T-helper 9 cell (primary cell): ENCODE data around the gene MAPKBP1.
A peak's percentile ranks its signal among the peaks of the same experiment; 100 is the strongest.

Experiments used
- DNase-seq: peaks from one replicate; pipeline ENCODE4 v3.0.0-alpha.2; 2020

The MAPKBP1 gene

GRCh38 chr15:41806291-41807181 is 32.3 kb downstream of the MAPKBP1 start:
- no peak for DNase-seq

DNA sequence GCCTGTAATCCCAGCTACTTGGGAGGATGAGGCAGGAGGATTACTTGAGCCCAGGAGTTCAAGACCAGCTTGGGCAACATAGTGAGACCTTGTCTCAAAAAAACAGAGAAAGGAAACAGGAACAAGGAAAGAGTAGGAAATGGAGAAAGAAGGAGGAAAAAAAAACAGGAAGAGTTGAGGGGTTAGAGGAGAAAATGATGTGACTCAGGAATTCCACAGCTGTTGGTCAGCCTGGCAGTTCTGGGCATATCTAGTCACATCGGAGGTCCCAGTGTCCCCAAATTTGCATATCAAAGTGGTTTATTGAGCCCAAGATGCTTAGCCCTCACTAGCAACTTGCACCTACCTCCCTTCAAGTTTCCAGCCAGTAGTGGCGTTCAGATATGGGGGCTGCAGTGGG is 34.8 kb downstream of the MAPKBP1 start:
- DNase-seq = no peak

DNA sequence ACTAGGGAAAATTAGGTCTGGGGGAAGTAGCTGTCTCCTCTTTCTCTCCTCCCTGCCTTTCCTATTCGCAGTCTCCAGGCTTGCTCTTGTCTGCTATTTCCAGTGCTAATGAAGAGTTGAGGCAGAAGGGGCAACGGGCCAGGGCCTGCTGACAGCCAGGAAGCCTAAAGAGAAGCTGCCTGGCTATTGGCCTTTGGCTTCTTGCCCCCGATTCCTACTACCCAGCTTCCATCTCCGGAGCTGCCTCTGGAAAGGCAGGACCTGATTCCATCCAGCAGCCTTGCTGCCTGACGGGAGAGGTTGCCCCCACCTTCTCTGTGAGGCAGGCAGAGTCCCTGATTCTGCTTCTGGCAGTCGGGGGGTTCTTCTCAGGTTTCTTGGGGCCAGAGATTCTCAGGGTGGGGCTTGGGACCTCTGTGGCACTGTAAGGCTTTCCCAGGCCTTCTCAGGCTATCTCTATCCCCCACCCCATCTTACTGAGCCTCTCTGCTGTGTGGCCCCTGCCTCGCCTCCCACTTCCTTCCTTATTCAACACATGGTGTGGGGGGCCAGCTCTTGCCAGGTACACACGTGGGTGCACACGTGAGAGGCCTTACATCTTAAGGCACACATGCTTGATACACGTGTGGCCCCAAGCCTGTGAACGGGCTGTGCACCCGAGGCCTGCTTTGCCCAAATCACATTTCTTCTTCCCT is 35.4 kb downstream of the MAPKBP1 start:
- DNase-seq = no peak

GRCh38 chr15:41810651-41811431 is 36.6 kb downstream of the MAPKBP1 start:
- no peak for DNase-seq

DNA sequence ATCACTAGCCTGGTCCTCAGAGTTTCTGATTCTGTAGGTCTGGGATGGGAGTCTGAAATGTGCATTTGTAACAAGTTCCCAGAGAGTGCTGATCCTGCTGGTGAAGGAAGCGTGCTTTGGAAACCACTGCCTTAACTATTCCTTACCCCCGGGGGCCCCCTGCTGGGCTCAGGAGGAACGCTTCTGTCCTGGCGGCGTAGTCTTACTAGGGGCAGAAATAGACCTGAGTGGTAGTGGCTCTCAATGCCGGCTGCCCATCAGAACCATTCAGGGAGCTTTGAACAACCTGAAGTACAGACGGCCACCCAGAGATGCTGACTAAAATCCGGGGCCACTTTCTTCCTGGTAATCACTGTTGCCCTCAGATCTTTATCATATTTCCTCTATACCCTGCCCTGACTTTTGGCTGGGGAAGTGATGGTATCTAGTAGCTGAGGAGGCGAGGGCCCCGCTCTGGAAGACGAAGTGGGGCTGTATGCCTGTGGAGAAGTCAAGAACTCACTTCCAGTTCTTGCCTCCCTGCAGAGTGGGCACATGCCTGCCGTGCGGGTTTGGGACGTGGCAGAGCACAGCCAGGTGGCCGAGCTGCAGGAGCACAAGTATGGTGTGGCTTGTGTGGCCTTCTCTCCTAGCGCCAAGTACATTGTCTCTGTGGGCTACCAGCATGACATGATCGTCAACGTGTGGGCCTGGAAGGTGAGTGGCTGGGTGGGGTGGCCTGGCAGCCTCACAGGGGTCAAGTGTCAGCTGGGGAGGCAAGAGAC is 37.3 kb downstream of the MAPKBP1 start:
- peak; percentile 66 for DNase-seq

GRCh38 chr15:41812820-41813375 is 38.6 kb downstream of the MAPKBP1 start:
- DNase-seq = no peak

GRCh38 chr15:41813426-41813825 is 39.1 kb downstream of the MAPKBP1 start:
- DNase-seq = no peak

DNA sequence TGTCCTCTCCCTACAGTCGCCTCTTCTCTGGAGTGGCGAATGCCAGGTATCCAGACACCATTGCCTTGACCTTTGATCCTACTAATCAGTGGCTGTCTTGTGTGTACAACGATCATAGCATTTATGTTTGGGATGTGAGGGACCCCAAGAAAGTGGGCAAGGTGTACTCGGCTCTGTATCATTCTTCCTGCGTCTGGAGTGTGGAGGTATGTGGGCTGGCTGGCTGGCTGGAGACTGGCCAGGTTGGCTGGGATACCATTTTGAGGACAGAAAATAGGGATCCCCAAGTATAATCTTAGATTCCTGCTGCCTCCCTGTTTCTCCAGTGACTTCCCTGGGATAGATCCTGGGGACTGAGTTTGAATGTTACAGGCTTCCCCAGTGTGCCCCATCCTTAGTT is 40.2 kb downstream of the MAPKBP1 start:
- no peak for DNase-seq

DNA sequence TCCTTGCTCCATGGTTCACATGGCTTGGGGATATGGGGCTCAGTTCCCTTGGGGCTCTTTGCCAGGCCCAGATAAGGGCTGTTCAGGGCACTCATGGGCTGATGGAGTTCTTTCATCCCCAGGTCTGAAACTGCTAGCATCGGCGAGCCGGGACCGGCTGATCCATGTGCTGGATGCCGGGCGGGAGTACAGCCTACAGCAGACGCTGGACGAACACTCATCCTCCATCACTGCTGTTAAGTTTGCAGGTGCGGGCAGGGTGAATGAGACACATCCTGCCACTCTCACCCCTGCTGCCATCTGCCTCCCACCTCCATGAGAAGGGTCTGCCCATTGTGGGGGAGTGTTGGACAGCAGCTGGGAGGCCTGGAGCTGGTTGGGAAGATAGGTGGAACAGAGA is 42.5 kb downstream of the MAPKBP1 start:
- no peak for DNase-seq

GRCh38 chr15:41817327-41817726 is 43.0 kb downstream of the MAPKBP1 start:
- no peak for DNase-seq

- DNase-seq = no peak
Measured at GRCh38 chr15:41817781-41818180, 43.5 kb downstream of the MAPKBP1 start.

- no peak for DNase-seq
Measured at GRCh38 chr15:41819455-41820050, 45.3 kb downstream of the MAPKBP1 start.

DNA sequence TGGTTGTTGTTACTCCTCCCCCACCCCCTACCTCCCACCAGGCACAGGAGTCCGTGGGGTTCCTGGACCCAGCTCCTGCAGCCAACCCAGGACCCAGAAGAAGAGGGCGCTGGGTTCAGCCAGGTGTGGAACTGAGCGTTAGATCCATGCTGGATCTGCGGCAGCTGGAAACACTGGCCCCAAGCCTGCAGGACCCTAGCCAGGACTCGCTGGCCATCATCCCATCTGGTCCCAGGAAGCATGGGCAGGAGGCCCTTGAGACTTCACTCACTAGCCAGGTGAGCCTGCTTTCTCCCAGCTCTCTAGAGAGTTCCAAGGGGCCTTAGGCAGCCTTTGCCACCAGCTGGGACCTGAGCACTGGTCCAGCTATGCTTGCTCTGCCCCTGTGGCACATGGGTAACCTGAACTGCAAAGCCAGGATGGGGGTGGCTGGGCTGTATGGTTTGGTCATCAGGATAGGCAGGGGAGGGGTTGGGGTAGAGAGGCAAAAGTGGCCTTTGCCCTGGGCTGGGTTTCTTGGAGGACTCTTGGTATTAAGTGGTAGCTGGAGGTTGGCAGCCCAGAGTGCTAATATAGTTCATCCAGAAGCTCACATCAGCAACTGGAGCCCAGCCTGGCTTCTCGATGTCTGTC is 46.6 kb downstream of the MAPKBP1 start:
- no peak for DNase-seq

GRCh38 chr15:41821831-41822230 is 47.5 kb downstream of the MAPKBP1 start:
- no peak for DNase-seq

- no peak for DNase-seq
Measured at GRCh38 chr15:41822471-41822870, 48.2 kb downstream of the MAPKBP1 start.

DNA sequence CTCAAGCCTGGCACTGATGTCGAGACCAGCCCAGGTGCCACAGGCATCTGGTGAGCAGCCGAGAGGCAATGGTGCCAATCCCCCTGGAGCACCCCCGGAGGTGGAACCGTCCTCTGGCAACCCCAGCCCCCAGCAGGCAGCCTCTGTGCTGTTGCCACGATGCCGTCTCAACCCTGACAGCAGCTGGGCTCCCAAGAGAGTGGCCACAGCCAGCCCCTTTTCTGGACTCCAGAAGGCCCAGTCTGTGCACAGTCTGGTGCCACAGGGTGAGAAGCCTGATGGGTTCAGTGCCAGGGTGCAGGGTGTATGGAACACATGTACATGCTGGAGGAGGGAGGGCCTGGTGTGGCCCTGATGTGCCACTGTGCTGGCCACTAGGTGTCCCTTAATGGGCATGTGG is 48.7 kb downstream of the MAPKBP1 start:
- DNase-seq = no peak

- DNase-seq = no peak
Measured at GRCh38 chr15:41823502-41823901, 49.2 kb downstream of the MAPKBP1 start.

DNA sequence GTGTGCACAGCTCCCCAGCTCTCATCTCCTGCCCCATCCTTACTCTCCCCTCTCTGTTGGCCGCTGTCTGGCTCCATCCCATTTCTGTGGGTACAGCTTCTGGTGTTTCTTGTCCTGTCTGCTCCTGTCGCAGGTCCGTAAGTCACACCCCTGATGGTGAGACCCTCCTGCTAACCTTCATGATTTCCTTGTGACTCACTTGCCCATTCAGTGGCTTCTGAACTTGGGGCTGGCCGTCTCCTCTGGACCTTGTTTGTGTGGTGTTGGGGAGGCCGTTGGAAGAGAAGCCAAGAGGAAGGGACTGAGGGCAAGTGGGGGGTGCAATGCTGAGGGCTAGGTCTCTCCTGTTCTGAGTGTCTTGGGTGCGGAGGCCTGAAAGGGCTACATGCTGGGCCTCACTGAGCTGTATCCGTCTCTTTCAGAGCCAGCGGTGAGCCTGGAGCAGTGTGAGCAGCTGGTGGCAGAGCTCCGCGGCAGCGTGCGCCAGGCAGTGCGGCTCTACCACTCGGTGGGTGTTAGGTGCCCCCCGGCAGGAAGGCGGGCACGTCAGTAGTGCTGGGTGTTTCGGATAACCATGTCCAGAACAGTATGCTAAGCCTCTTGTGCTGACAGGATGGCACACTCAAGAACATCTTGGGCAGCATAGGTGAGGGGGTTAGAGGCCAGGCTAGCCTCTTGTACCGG is 49.9 kb downstream of the MAPKBP1 start:
- no peak for DNase-seq

DNA sequence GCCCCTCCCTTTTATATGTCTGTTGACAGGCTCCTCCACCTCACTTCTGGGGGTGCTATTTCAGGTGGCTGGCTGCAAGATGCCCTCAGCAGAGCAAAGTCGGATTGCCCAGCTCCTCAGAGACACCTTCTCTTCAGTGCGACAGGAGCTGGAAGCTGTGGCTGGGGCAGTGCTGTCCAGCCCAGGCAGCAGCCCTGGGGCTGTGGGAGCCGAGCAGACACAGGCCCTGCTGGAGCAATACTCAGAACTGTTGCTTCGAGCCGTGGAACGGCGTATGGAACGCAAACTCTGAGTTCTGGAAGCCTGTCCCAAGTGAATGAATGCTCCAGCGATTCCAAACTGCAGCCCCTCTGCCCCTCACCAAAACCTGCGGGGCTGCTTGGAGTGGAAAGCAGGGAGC is 50.9 kb downstream of the MAPKBP1 start:
- DNase-seq = no peak
